Activated naive CD8-positive, alpha-beta T cell (primary cell): ENCODE data around the gene NXNL2.

ENCODE experiments used
- H3K27ac Mint-ChIP-seq: one replicate; pipeline ENCODE4 v1.8.0; 2021; ENCODE audit warnings: mixed read lengths
- H3K27me3 Mint-ChIP-seq: one replicate; pipeline ENCODE4 v1.8.0; 2021; ENCODE audit warnings: mixed read lengths
- H3K36me3 Mint-ChIP-seq: one replicate; pipeline ENCODE4 v1.8.0; 2021; ENCODE audit warnings: mixed read lengths
- H3K4me1 Mint-ChIP-seq: one replicate; pipeline ENCODE4 v1.8.0; 2021; ENCODE audit warnings: low read depth, mixed read lengths
- H3K4me3 Mint-ChIP-seq: one replicate; pipeline ENCODE4 v1.8.0; 2021; ENCODE audit warnings: mild to moderate bottlenecking, mixed read lengths
- H3K9me3 Mint-ChIP-seq: one replicate; pipeline ENCODE4 v1.8.0; 2021; ENCODE audit warnings: low read depth, mixed read lengths

Gene NXNL2

DNA sequence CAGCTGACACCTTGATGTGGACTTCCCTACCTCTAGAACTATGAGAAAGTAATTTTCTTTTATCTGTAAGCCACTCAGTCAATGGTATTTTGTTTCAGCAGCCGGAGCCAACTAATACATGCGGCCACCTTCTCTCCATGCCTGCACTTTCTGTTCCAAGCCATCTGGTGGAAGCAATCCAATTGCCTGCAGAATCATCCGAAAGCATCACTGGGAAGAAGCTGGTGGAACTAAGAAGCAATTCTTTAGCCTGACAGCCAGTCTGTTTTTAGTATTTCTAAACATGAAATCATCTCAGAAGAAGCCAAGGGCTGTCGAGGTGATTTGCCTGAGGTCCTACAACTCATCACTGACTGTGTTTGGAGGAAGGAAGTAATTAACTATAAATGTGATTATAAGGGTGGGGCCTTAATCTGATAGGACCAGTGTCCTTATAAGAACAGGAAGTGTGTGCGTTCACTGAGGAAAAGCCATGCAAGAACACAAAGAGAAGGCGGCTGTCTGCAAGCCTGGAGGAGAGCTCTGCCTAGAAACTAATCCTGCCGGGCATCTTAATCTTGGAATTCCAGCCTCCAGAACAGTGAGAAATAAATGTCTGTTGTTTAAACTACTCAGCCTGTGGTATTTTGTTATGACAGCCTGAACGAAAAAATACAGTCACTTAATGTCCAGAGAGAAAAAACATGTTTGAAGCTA is 49.1 kb downstream of the NXNL2 start:
- no peak overlapping the region for H3K27ac Mint-ChIP-seq
- H3K4me3 Mint-ChIP-seq: no peak overlapping the region
- H3K36me3 Mint-ChIP-seq: no peaks in the 10 kb centered on the region

DNA sequence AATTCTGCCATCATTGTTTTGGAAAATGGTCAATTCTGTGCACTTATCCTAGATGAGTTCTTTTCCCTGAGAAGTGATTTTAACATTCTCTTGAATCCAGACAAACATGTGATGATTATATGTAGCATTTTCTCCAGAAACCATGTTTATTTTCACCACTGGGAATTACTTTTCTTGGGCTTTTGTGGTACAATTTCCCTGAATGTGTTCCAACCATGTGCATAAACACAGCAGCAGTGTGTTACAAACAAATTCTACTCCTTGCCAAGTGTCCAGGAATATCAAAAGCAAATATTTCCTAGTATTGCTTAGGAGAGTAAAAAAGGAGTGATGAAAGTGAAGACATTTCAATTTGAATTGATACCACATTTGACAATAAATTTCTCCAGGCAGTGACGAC is 50.4 kb downstream of the NXNL2 start:
- no peak overlapping the region for H3K4me3 Mint-ChIP-seq
- no peak overlapping the region for H3K27ac Mint-ChIP-seq
- H3K27me3 Mint-ChIP-seq: peaks cover 2% of the 10 kb centered on the region
- peaks cover 5% of the 10 kb centered on the region for H3K4me1 Mint-ChIP-seq
- H3K36me3 Mint-ChIP-seq: no peaks in the 10 kb centered on the region
- H3K9me3 Mint-ChIP-seq: no peaks in the 10 kb centered on the region

More for the DNA sequence above, 49.1 kb downstream of the NXNL2 start:
- Mint-ChIP-seq H3K9me3 (no peaks in the 10 kb centered on the region), H3K27me3 (peaks cover 2% of the 10 kb centered on the region), H3K4me1 (peaks cover 5% of the 10 kb centered on the region)

DNA sequence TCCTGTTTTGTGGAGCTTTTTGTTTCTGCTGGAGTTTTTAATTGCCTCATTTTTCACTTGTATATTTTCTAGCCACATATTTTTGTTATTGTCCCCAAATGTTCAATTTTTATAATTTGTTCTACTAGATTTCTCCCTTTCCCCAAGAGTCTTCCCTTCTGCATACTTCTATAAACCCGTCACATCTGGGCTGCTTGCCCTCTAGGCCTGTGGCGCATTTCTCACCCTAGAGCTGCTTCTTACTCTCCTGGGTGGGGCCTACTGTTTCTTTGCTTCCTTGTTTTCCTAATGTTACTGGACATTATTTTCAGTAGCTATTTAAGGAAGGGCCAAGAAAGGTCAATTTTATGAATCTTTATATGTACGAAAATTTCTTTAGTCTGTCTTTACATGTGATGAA is 51.5 kb downstream of the NXNL2 start:
- H3K4me1 Mint-ChIP-seq: peaks cover 5% of the 10 kb centered on the region
- no peak overlapping the region for H3K27ac Mint-ChIP-seq
- H3K36me3 Mint-ChIP-seq: no peaks in the 10 kb centered on the region
- H3K4me3 Mint-ChIP-seq: no peak overlapping the region
- H3K27me3 Mint-ChIP-seq: peaks cover 2% of the 10 kb centered on the region
- H3K9me3 Mint-ChIP-seq: no peaks in the 10 kb centered on the region

DNA sequence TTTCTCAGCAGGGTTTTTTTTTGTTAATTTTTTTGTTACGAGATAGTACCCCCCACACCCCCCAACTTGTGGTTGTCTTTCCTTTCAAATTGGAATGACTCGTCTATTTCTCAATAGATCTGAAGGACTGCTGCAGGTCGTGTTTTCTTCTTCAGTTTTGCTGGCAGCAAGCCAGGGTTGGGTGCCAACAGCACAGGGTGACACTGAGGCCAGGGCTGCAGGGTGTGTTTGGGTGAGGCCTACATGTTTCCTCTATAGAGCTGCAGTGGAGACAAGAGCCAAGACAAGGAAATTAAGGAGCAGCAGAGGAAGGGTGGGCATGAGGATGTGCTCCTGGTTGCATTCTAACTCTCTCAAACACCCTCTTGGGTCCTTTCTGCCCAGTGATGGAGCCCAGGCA is 52.2 kb downstream of the NXNL2 start:
- Mint-ChIP-seq H3K9me3 (no peaks in the 10 kb centered on the region), H3K27ac (no peak overlapping the region), H3K4me1 (peaks cover 5% of the 10 kb centered on the region), H3K27me3 (peaks cover 2% of the 10 kb centered on the region), H3K36me3 (no peaks in the 10 kb centered on the region), H3K4me3 (no peak overlapping the region)

DNA sequence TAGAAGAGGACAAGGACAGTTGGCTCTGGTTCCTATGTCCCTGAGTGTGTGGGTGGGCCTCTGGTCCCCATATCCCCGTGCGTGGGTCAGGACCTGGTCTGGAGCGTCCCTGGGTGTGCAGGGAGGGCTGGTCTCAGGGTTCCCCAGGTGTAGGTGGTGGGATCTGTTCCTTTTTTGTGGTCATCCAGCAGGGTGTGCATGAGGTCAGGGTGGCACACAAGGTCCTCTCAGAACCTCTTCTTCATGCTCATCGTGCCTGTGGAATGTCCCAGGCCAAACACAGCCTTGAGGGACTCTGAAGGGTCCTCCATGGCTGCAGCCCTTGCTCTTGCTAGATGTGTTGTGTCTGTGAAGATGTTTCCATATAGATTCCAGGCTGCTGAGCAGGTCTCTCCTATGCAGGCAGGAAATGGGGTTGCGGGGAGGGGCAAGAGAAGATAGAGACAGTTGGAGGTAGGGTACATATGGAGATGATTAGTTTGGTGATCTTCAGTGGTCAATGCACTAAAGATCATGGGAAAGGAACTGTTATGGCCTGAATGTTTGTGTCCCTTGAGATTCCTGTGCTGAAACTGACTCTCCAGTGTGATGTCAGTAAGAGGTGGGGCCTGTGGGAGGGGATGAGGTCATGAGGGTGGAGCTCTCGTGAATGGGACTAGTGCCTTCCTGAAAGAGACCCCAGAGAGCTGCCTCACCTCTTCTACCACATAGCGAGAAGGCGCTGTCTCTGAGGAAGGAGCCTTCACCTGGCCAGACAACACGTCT is 53.1 kb downstream of the NXNL2 start:
- no peaks in the 10 kb centered on the region for H3K36me3 Mint-ChIP-seq
- no peak overlapping the region for H3K27ac Mint-ChIP-seq
- H3K27me3 Mint-ChIP-seq: peaks cover 2% of the 10 kb centered on the region
- no peak overlapping the region for H3K4me3 Mint-ChIP-seq
- H3K4me1 Mint-ChIP-seq: peaks cover 5% of the 10 kb centered on the region
- no peaks in the 10 kb centered on the region for H3K9me3 Mint-ChIP-seq

DNA sequence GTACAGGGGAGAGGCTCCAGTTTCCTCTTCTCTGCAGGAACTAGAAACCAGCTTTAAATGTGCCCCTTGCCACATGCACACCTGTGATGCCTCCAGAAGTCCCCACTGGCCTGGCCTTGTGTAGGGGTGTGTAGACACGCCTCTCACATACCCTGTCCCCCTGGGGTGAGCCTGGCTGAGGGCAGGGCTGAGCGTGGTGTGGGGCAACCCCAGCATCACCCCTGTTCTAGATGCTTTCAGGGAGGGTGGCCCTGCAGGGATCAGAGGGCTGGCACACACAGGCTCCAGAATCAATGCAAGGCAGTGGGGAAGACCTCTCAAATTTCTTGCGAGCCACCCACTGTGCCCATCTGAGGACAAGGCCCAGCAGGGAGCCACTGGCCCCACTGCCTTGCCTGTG is 54.7 kb downstream of the NXNL2 start:
- no peaks in the 10 kb centered on the region for H3K36me3 Mint-ChIP-seq
- H3K27me3 Mint-ChIP-seq: no peaks in the 10 kb centered on the region
- H3K9me3 Mint-ChIP-seq: no peaks in the 10 kb centered on the region

DNA sequence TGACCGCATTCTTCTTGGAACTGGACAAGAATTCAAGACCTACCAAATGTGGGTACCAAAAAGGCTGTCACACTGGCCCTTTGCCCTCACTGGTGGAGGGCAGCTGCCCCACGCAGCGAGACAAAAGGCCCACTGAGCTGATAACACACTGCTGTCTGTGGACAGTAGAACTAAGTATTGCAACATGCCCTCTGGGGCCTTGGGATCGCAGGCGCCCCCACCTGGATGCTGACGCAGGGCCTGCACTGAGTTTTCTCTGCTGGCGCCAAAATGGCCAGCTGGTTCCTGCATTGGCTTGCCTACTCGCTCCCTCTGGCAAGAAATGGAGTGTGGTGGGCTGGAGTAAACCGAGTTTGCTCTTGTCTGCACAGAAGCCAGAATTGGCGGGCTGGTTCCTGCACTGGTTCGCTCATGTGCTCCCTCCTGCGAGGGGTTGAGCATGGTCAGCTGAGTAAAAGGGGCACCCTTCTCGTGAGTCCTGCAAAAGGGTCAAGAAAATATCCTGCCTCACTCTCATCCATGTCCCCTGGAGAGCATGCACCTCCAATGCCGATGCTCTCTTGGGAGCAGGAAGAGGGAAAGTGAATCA is 55.7 kb downstream of the NXNL2 start:
- Mint-ChIP-seq H3K27ac (no peak overlapping the region), H3K4me1 (peaks cover 7% of the 10 kb centered on the region), H3K4me3 (no peak overlapping the region), H3K36me3 (no peaks in the 10 kb centered on the region), H3K27me3 (no peaks in the 10 kb centered on the region), H3K9me3 (no peaks in the 10 kb centered on the region)

More for the DNA sequence above, 54.7 kb downstream of the NXNL2 start:
- H3K27ac Mint-ChIP-seq: no peak overlapping the region
- no peak overlapping the region for H3K4me3 Mint-ChIP-seq
- H3K4me1 Mint-ChIP-seq: peaks cover 7% of the 10 kb centered on the region

DNA sequence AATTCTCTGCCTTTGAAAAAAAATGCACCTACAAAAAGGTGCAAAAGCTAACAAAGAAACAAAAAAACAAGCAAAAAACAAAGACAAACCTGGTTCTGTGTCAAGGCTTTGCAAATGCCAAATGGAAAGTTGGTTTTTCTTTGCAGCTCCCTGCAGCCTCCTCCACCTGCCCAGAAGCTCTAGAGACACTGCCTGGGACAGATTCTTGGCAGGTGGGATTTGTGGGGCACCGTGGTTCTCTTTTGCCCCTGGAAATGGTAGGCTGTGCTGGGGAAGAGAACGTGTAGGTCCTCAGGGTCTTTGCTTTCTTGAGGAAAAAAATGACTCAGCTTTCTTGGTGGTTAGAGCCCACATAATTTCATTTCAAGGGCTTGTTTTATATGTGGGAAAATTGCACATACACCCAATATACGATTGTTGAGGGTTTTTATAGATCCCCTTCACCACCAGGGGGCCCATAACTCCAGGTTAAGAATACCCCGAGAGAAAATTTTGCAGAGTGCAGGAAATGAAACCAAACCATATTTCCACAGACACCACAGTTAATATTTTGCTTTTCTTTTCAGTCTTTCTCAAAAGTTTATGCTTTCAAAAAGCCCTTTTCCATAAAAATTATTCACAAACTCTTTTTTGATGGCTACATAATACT is 58.7 kb downstream of the NXNL2 start:
- H3K27ac Mint-ChIP-seq: no peak overlapping the region
- H3K36me3 Mint-ChIP-seq: no peaks in the 10 kb centered on the region
- H3K4me1 Mint-ChIP-seq: peaks cover 7% of the 10 kb centered on the region
- no peaks in the 10 kb centered on the region for H3K9me3 Mint-ChIP-seq
- no peak overlapping the region for H3K4me3 Mint-ChIP-seq
- H3K27me3 Mint-ChIP-seq: peaks cover 6% of the 10 kb centered on the region
